Liver (tissue), 9 donors: Measurements from ENCODE around the gene SUCLG2. TPM values are rescaled to one million over a fixed set of nuclear protein-coding genes. Genes with fewer than 3 reads are reported as not detected.

Source experiments
- DNase-seq: peaks from one replicate; pipeline ENCODE4 v3.0.0-alpha.2; 2017; ENCODE audit warnings: low spot score
- H3K27ac ChIP-seq, 2 donors: one replicate each; pipeline ENCODE4 v1.7.0; 2013; ENCODE audit warnings: inconsistent platforms in 2 of 2, low read length in 2 of 2, control low read depth in 1 of 2, low read depth in 1 of 2, mild to moderate bottlenecking in 1 of 2
- H3K27me3 ChIP-seq, 4 donors: one replicate each; pipeline versions ENCODE4 v1.6.1 to v1.7.0; 2013; ENCODE audit warnings: low read length in 3 of 4, inconsistent platforms in 1 of 4, mild to moderate bottlenecking in 1 of 4, moderate library complexity in 1 of 4; ENCODE audit not compliant: control insufficient read depth in 4 of 4, insufficient read depth in 4 of 4
- H3K36me3 ChIP-seq, 4 donors: one replicate each; pipeline versions ENCODE4 v1.6.1 to v1.7.0; 2013; ENCODE audit warnings: low read length in 3 of 4, mild to moderate bottlenecking in 3 of 4, low read depth in 1 of 4, moderate library complexity in 1 of 4; ENCODE audit not compliant: control insufficient read depth in 4 of 4, insufficient read depth in 3 of 4
- H3K4me1 ChIP-seq, 4 donors: one replicate each; pipeline versions ENCODE4 v1.6.1 to v1.7.0; 2013; ENCODE audit warnings: low read length in 3 of 4, mild to moderate bottlenecking in 3 of 4, moderate library complexity in 1 of 4; ENCODE audit not compliant: control insufficient read depth in 4 of 4, insufficient read depth in 4 of 4
- H3K4me3 ChIP-seq, 3 donors: one replicate each; pipeline versions ENCODE4 v1.6.1 to v1.7.0; 2013; ENCODE audit warnings: low read length in 3 of 3, control low read depth in 1 of 3, low read depth in 1 of 3, mild to moderate bottlenecking in 1 of 3
- H3K9ac ChIP-seq, 2 donors: one replicate each; pipeline ENCODE4 v1.7.0; 2013; ENCODE audit warnings: low read length in 2 of 2, mild to moderate bottlenecking in 2 of 2, moderate library complexity in 2 of 2, control low read depth in 1 of 2, low read depth in 1 of 2
- H3K9me3 ChIP-seq, 4 donors: one replicate each; pipeline versions ENCODE4 v1.6.1 to v1.7.0; 2013; ENCODE audit warnings: low read length in 3 of 4; ENCODE audit not compliant: control insufficient read depth in 4 of 4
- EGR1 ChIP-seq, 2 donors: IDR thresholded peaks; 2 replicates each; pipeline ENCODE4 v1.6.1; 2016 to 2018; ENCODE audit warnings: antibody characterized with exemption in 2 of 2, low read depth in 2 of 2
- FOXA1 ChIP-seq: IDR thresholded peaks from 2 replicates; pipeline ENCODE4 v1.6.1; 2016; ENCODE audit warnings: antibody characterized with exemption
- FOXA2 ChIP-seq: IDR thresholded peaks from 2 replicates; pipeline ENCODE4 v1.6.1; 2016; ENCODE audit warnings: antibody characterized with exemption
- GABPA ChIP-seq, 2 donors: IDR thresholded peaks in 1 of 2; conservative IDR thresholded peaks in 1 of 2; 2 replicates each; pipeline ENCODE4 v1.6.1; 2016; ENCODE audit warnings: antibody characterized with exemption in 2 of 2, mild to moderate bottlenecking in 1 of 2, moderate library complexity in 1 of 2
- HNF4A ChIP-seq, 2 donors: conservative IDR thresholded peaks; 2 replicates each; pipeline ENCODE4 v1.6.1; 2016; ENCODE audit warnings: antibody characterized with exemption in 2 of 2, mild to moderate bottlenecking in 2 of 2
- JUND ChIP-seq, 2 donors: IDR thresholded peaks; 2 replicates each; pipeline ENCODE4 v1.6.1; 2016; ENCODE audit warnings: antibody characterized with exemption in 2 of 2
- NR2F2 ChIP-seq: IDR thresholded peaks from 2 replicates; pipeline ENCODE4 v1.6.1; 2016; ENCODE audit warnings: antibody characterized with exemption
- RAD21 ChIP-seq, 2 donors: IDR thresholded peaks; 2 replicates each; pipeline ENCODE4 v1.6.1; 2016; ENCODE audit warnings: antibody characterized with exemption in 2 of 2, mild to moderate bottlenecking in 2 of 2
- RXRA ChIP-seq, 2 donors: IDR thresholded peaks; 2 replicates each; pipeline ENCODE4 v1.6.1; 2017 to 2018; ENCODE audit warnings: antibody characterized with exemption in 2 of 2, mild to moderate bottlenecking in 1 of 2
- SP1 ChIP-seq: IDR thresholded peaks from 2 replicates; pipeline ENCODE4 v1.6.1; 2018; ENCODE audit warnings: antibody characterized with exemption, mild to moderate bottlenecking
- TAF1 ChIP-seq: conservative IDR thresholded peaks from 2 replicates; pipeline ENCODE4 v1.6.1; 2016; ENCODE audit warnings: antibody characterized with exemption, mild to moderate bottlenecking
- YY1 ChIP-seq: IDR thresholded peaks from 2 replicates; pipeline ENCODE4 v1.6.1; 2016; ENCODE audit warnings: antibody characterized with exemption, mild to moderate bottlenecking
- WGBS: extraction: QIAGEN DNeasy Blood & Tissue Kit; methylation state at CpG from one replicate; pipeline ENCODE4 v1.1.7; 2013; 5-methylcytosine and 5-hydroxymethylcytosine counted together
- polyA plus RNA-seq, 2 donors: library from polyadenylated mRNA; stranded (reverse) in 1 of 2; unstranded in 1 of 2; fragments of 200-250 nt in 1 of 2; fragments of >200 nt in 1 of 2; fragmentation: Nextera tagmentation in 1 of 2; extraction: Ambion mirVana in 1 of 2; gene quantifications; one replicate each; pipeline versions ENCODE4 v1.2.1 to v1.2.3, GENCODE V29; 2013 to 2015
- total RNA-seq, 2 donors: library from RNA; depleted of rRNA; stranded (reverse); fragments of >200 nt; gene quantifications; one replicate each; pipeline ENCODE4 v1.2.3, GENCODE V29; 2014
- TF ChIP-seq, protein P1 (sequence below): IDR thresholded peaks from 2 replicates; pipeline ENCODE4 v1.6.1; 2016; ENCODE audit warnings: antibody characterized with exemption
- TF ChIP-seq, protein P2 (sequence below): IDR thresholded peaks from 2 replicates; pipeline ENCODE4 v1.6.1; 2016; ENCODE audit warnings: antibody characterized with exemption
- TF ChIP-seq, protein P3 (sequence below): IDR thresholded peaks from 2 replicates; pipeline ENCODE4 v1.6.1; 2016; ENCODE audit warnings: antibody characterized with exemption
- TF ChIP-seq, protein P4 (sequence below): fragments of 150-350 bp; IDR thresholded peaks from 2 replicates; pipeline ENCODE4 v1.5.1; 2017; ENCODE audit warnings: improper control_type of control experiment, low read depth, low read length; ENCODE audit not compliant: missing input control
- TF ChIP-seq, protein P5 (sequence below): IDR thresholded peaks from 2 replicates; pipeline ENCODE4 v1.6.1; 2016; ENCODE audit warnings: antibody characterized with exemption, mild to moderate bottlenecking
- donor health status: healthy.
- donor health status: healthy.
- donor health status: healthy.
- donor health status: healthy.
- donor health status: healthy.

Gene SUCLG2
- total and polyA plus RNA-seq, 4 donors = 45.3 to 114 (median 92.8) TPM

DNA sequence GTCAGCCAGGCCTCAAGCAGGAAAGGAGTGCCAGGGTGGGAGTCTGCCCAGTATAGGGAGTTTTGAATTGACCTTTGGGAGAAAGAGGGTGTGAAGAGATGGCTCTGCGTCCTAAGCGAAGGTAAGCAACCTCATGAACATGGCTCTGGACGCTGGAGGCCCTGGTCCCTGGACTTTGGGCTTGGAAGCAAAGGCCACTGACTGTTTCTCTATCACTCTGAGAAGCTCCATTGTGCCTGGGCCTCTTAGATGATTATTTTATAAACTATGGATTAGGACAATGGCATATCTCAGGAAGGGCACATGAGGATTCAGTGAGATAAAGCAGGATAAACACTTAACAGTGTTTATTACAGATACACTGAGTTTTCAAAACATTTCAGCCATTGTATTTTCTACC is 59.0 kb downstream of the SUCLG2 start (continued):
- TF ChIP-seq, protein P1, sequence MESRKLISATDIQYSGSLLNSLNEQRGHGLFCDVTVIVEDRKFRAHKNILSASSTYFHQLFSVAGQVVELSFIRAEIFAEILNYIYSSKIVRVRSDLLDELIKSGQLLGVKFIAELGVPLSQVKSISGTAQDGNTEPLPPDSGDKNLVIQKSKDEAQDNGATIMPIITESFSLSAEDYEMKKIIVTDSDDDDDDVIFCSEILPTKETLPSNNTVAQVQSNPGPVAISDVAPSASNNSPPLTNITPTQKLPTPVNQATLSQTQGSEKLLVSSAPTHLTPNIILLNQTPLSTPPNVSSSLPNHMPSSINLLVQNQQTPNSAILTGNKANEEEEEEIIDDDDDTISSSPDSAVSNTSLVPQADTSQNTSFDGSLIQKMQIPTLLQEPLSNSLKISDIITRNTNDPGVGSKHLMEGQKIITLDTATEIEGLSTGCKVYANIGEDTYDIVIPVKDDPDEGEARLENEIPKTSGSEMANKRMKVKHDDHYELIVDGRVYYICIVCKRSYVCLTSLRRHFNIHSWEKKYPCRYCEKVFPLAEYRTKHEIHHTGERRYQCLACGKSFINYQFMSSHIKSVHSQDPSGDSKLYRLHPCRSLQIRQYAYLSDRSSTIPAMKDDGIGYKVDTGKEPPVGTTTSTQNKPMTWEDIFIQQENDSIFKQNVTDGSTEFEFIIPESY = no peak
- TF ChIP-seq TAF1 = no peak
- TF ChIP-seq RAD21 (IDR thresholded peaks at IDR 0.05) = no peak
- TF ChIP-seq FOXA2 = no peak
- TF ChIP-seq GABPA (IDR thresholded peaks at IDR 0.05 in 1 of 2, conservative IDR thresholded peaks at IDR 0.05 in 1 of 2) = no peak
- peak; percentile 12 for TF ChIP-seq SP1
- TF ChIP-seq HNF4A (conservative IDR thresholded peaks at IDR 0.05) = peak; percentile 88 to 95
- TF ChIP-seq, protein P2, sequence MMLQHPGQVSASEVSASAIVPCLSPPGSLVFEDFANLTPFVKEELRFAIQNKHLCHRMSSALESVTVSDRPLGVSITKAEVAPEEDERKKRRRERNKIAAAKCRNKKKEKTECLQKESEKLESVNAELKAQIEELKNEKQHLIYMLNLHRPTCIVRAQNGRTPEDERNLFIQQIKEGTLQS = no peak
- no peak for TF ChIP-seq NR2F2
- TF ChIP-seq YY1 = peak; percentile 17
- TF ChIP-seq FOXA1 = no peak
- TF ChIP-seq, protein P3, sequence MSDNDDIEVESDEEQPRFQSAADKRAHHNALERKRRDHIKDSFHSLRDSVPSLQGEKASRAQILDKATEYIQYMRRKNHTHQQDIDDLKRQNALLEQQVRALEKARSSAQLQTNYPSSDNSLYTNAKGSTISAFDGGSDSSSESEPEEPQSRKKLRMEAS = no peak
- TF ChIP-seq EGR1 (IDR thresholded peaks at IDR 0.05; ENCODE audit: low read depth in 2 of 2) = no peak

DNA sequence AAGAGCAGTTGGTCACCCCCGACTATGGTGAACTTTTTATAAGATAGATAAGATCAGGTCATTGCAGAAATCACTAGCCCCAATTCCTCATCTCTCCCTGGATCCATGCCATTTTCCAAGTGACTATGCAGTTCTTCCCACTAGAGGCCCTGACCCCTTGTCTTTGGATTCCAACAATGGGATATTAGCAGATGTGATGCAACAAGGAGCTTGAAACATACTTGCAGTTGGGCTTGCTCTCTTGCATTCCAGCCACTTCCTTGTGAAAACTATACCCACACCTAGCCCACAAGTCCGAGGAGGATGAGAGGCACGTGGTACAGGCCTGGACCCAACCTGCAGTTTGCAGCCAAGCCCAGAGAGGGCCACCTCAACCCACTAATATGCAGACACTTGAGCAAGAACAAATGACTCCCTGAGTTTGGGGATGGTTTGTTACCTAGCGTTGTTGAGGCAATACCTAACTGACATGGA is 60.6 kb downstream of the SUCLG2 start:
- Histone ChIP-seq H3K9ac (no peak overlapping the region), H3K27me3 (no peaks in the 10 kb centered on the region), H3K4me3 (no peak overlapping the region), H3K36me3 (peaks cover 0 to 4% (median 0%) of the 10 kb centered on the region in 4 donors), H3K4me1 (peaks cover 0 to 6% (median 3%) of the 10 kb centered on the region in 4 donors), H3K27ac (no peak overlapping the region), H3K9me3 (no peaks in the 10 kb centered on the region)
- TF ChIP-seq GABPA (IDR thresholded peaks at IDR 0.05 in 1 of 2, conservative IDR thresholded peaks at IDR 0.05 in 1 of 2) = no peak
- TF ChIP-seq RXRA (IDR thresholded peaks at IDR 0.05) = no peak
- peak; percentile 23 to 63 for TF ChIP-seq RAD21 (IDR thresholded peaks at IDR 0.05)
- TF ChIP-seq SP1 = no peak
- no peak for TF ChIP-seq FOXA1
- TF ChIP-seq, protein P1 = no peak
- TF ChIP-seq, protein P4, sequence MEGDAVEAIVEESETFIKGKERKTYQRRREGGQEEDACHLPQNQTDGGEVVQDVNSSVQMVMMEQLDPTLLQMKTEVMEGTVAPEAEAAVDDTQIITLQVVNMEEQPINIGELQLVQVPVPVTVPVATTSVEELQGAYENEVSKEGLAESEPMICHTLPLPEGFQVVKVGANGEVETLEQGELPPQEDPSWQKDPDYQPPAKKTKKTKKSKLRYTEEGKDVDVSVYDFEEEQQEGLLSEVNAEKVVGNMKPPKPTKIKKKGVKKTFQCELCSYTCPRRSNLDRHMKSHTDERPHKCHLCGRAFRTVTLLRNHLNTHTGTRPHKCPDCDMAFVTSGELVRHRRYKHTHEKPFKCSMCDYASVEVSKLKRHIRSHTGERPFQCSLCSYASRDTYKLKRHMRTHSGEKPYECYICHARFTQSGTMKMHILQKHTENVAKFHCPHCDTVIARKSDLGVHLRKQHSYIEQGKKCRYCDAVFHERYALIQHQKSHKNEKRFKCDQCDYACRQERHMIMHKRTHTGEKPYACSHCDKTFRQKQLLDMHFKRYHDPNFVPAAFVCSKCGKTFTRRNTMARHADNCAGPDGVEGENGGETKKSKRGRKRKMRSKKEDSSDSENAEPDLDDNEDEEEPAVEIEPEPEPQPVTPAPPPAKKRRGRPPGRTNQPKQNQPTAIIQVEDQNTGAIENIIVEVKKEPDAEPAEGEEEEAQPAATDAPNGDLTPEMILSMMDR = peak; percentile 16
- WGBS = 91% methylated on average over 4 of the region's 4 CpGs
- DNase-seq = no peak

DNA sequence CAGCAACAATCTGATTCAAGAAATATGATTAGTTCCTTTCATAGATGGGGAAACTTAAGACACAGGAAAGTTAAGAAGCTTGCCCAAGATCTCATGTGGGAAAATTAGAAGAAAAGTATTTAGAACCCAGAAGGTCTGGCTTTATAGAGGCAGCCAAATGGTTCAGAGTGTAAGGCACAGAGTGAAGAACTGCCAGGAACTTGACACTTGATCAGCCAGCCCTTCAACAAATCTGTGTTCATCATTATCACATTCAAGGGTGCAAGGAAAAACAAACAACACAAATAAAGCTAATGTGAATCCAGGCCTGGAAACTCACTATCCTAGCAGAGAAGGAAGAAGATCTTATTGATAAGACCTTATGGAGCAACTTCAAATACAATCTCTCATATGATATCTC is 62.4 kb downstream of the SUCLG2 start:
- H3K4me3 ChIP-seq = no peak overlapping the region
- H3K27ac ChIP-seq = no peak overlapping the region
- TF ChIP-seq, protein P5, sequence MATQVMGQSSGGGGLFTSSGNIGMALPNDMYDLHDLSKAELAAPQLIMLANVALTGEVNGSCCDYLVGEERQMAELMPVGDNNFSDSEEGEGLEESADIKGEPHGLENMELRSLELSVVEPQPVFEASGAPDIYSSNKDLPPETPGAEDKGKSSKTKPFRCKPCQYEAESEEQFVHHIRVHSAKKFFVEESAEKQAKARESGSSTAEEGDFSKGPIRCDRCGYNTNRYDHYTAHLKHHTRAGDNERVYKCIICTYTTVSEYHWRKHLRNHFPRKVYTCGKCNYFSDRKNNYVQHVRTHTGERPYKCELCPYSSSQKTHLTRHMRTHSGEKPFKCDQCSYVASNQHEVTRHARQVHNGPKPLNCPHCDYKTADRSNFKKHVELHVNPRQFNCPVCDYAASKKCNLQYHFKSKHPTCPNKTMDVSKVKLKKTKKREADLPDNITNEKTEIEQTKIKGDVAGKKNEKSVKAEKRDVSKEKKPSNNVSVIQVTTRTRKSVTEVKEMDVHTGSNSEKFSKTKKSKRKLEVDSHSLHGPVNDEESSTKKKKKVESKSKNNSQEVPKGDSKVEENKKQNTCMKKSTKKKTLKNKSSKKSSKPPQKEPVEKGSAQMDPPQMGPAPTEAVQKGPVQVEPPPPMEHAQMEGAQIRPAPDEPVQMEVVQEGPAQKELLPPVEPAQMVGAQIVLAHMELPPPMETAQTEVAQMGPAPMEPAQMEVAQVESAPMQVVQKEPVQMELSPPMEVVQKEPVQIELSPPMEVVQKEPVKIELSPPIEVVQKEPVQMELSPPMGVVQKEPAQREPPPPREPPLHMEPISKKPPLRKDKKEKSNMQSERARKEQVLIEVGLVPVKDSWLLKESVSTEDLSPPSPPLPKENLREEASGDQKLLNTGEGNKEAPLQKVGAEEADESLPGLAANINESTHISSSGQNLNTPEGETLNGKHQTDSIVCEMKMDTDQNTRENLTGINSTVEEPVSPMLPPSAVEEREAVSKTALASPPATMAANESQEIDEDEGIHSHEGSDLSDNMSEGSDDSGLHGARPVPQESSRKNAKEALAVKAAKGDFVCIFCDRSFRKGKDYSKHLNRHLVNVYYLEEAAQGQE = no peak
- TF ChIP-seq RXRA (IDR thresholded peaks at IDR 0.05) (no peak), TAF1 (no peak), JUND (IDR thresholded peaks at IDR 0.05) (no peak), FOXA2 (no peak)
- TF ChIP-seq, protein P4 = no peak

More for the DNA sequence above, 62.4 kb downstream of the SUCLG2 start:
- Histone ChIP-seq H3K27me3 (no peaks in the 10 kb centered on the region), H3K4me1 (peaks cover 0 to 6% (median 3%) of the 10 kb centered on the region in 4 donors), H3K9me3 (no peaks in the 10 kb centered on the region), H3K36me3 (no peaks in the 10 kb centered on the region), H3K9ac (no peak overlapping the region)
- no peak for DNase-seq
